ENCODE data around the gene HLX.

Gene HLX

DNA sequence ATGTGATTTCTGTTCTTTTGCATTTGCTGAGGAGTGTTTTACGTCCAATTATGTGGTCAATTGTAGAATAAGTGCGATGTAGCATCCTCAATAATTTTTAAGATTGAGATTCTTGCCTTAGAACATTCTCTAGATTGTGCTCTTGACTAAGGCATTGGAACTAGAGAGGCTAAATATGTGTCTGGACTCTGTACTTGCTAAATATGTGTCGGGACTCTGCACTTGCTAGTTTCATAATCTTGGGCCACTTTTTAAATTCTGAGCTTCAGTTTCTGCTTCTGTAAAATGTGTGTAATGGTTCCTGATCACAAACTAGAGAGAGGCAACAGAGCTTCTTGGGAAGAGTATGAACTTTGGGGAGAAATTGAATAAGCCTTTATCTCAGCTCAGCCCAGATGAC lies 21.6 kb downstream of the HLX start:
- no peak for DNase-seq

DNA sequence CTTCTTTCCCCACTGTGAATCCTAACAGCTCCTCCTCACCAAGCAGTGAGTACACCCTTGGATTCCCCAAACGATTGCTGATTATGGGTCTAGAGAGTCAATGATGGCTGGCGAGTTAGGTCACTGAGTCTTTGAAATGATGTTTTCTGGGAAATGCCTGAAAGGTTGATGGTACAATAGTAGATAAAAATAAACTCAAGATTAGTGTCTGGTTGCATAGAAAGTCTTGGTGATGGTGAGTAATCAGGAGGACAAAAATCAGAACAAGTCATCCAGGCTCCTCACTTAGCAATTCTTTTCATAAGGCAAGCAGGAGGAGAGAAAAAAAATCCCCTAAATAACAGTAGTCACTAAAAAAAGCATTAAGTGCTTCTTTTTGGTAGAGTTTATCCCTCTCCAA lies 22.6 kb downstream of the HLX start:
- DNase-seq = no peak

DNA sequence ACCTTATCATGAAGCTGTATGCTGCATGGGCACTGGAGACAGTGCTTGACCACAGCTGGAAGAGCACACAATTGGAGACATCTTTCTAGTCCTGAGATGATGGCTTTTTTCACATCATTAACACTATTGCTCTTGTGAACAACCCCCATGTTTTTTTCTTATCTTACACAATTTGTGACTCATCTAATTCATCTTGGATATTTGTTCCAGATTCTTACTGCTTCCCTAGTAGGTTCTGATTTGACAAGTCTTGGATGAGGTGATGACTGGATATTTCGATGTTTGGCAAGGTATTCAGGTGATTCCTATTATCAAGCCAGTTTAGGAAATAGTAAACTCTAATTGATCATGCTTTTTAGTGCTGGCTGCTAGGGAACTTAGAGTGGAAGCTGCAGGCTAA lies 23.7 kb downstream of the HLX start:
- DNase-seq = no peak

DNA sequence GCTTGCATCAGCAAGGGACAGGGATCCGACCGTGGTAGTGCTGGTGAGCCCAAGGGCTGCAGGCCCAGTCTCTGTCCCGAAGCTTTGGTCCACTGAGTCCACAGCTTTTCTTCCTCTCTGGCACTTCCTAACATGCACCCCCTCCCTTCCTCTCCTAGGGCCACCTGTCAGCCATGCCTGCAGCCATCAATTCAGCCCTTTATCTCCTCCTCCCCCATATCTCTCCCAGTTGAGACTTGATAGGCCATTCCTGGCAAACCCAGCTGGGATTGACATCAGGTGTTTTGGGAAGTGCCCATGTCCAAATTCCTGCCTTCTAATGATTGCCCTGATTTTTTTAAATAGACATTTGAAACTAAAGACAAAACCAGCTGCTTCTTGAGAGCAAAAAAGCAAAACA lies 25.6 kb downstream of the HLX start:
- no peak for DNase-seq

DNA sequence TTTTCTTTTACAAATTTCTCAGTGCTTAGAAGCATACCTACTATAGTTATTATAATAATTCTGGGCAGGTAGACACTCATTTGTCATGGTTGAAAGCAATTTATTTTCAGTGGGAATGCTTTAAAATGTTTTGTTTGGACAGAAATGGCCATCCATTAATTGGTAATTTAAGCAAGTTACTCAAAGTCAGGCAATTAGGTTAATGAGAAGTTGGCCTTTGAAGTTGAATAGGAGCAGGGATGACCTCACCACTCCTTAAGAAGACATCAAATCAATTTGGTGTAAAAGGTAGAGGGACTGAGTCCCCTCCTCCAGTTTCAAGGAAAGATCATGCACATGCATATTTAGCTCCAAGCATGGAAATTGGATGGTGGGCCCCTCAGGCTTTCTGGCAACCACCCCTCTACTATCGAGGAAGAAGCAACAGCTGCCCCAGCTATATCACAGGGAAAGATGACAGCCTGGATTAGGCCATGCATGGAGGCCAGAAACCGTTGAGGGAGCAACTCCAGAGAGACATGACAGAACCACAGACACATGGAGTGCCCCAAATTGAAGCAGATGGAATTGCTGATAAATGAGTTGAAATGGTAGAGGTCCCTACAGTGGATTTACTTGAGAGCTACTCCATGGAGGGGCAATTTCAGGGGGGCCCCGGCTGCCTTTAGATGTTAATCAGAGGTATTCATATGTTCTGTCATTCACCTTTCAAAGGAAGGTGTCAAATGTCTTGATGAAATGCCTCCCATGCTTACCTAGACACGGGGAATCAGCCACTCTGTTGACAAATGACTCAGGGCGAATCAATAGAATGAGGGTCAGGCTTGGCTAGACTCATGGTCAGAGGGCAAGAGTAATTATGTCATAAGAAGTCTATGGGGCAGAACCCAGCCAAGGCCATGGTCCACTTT lies 26.7 kb downstream of the HLX start:
- no peak for DNase-seq

DNA sequence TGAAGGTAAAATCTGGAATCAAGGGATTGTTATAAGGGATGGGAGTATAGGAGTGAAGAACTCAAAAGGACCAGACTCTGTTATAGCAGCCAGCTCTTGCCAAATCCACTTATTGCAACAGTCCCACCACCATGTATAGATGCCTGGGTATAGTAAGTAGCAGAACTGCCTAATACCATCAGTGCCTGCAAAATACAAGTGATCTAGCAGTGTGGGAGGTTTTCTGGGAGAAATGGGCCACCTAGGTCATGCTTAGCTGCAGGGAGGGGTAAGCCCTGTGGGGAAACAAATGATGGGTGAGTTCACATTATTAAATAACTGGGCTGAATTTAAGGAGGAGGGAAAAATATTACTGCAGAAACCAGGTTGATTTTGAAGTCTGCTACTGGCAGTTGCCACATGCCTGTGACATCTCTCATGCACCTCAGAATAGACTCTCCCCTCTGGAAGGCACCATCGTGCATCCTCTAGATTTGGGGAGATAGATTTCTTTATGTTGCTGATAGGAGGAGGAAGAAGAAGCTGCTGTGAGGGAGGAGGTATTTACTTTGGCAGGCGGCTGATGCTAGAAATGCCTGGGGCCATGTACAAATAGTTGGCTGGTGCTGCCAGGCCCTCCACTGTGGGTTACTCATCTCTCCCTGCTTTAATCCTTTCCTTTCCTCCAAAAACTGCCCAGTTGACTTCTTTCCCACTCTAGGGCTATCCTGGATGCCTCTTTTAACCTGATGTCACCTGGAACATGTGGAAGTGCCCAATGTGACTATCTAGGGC lies 27.5 kb downstream of the HLX start:
- no peak for DNase-seq

DNA sequence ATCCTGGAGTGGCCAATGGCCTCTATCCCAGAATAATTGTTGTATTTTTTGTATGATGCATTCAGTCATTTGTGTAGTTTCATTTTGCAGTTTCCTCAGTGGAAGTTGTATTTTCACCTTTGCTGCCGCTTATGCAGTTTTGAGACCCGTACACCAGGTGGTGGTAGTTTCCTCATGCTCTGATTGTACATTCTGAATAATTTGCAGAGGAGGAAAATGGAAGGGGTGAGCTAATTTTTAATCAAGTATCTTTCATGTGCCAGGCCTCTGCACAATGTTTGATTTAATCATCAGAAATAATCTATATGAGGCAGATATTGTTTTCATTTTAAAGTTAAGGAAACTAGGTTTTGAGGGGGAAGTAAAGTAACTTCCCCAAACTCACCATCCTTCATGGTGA lies 29.5 kb downstream of the HLX start:
- no peak for DNase-seq

DNA sequence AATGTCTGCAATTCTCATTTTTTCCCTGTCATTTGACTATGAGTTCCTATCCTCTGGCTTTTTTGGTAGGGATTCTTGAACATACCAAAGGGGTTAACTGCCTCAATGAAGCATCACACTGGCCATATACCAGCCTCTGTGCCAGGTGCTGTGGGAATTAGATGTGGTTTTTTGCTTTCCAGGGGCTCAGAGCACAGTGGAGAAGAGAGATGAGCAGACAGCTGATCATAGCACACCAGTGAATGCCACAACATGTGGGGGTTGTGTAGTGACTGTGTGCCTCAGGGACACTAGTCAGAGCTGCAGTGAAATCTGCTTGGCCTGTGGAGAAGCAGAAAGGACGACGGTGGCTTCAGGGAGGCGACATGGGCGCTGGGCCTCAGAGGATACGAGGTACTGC lies 30.8 kb downstream of the HLX start:
- DNase-seq = no peak

DNA sequence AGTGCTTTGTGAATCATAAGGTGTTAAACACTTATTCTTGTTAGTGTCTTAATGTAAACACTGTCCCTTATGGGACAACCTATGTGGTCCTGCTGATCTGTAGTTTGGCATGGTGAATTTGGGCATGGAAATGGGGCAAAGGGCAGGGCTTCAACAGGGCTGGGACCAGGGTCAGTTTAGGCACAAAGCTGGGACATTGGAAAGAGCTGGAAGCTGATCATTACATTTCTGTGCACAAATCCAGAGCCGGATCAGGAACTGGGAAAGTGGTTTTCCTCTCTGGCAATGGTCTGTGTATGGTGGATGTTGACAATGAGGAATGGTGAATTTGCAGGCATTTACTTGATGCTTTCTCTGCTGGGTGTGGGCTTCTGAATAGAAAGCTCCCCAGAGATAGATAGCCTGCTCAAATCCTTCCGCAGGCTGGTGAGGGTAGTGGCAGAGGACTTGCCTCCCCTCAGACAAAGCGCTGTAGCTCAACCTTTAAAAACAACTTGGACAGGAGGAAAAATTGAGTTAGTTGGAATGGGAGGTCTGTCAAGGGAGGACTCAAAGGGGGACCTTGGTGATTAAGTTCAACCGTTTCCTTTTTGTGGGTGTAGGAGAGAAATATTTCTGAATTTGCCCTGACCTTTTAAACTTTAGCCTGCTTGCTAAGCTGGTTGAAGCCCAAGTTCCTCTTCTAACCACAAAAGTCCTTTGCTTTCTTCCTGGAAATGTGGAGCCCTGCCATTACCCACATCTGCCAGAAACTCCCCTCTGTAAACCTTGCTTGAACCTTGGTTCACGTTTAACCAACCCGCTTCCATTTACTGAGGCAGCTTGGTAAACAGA lies 35.3 kb downstream of the HLX start:
- DNase-seq = no peak

DNA sequence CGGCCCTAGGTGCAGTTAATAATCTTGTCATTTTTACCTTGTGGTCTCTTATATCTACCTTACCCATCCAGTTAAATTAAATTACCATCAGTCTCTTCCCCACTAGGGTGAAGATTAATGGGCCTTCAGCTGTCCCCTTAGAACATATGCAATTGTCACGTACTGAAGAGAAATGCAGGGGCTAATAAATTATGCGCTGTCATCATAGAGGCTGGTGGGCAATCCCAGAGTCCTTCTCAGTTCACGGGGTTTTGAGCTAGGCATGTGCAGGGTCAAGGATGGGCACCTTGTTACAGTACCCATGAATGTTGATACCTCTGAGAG lies 35.8 kb downstream of the HLX start:
- no peak for DNase-seq

DNA sequence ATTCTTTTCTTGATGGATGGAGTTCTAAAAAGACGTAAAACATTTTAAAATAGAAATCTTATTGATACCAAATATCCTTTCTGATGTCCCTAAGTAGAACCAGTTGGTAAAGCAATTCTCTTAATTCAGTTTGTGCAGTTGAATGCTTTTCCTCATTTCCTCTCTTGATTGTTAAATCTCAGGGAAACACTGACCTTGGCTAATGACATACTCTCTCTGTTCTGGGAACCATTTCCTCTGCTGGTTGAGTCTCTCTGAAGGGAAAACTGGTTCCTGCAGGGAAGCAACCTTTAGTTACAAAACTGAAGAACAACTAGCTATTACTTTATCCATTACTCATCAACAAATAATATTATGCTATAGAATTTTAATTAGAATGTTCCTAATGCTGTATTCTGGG lies 36.7 kb downstream of the HLX start:
- no peak for DNase-seq

DNA sequence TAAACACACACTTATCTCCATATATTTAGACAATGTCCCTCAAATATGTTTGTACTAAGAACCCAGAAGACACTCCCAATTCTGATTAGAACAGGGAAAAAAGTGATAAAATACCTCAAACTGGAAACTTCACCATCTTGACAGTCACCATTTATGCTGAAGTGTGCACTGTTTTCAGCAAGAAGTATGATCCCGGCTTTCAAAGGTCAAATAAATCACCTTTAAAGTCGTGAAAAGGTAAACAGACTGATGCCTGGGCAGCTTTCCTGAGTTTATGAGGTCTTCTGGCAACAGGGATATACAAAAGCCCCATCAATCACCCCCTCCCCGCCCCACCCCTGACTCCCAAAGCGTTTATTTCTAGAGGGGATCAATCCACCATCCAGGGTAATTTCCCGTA lies 37.9 kb downstream of the HLX start:
- no peak for DNase-seq

DNA sequence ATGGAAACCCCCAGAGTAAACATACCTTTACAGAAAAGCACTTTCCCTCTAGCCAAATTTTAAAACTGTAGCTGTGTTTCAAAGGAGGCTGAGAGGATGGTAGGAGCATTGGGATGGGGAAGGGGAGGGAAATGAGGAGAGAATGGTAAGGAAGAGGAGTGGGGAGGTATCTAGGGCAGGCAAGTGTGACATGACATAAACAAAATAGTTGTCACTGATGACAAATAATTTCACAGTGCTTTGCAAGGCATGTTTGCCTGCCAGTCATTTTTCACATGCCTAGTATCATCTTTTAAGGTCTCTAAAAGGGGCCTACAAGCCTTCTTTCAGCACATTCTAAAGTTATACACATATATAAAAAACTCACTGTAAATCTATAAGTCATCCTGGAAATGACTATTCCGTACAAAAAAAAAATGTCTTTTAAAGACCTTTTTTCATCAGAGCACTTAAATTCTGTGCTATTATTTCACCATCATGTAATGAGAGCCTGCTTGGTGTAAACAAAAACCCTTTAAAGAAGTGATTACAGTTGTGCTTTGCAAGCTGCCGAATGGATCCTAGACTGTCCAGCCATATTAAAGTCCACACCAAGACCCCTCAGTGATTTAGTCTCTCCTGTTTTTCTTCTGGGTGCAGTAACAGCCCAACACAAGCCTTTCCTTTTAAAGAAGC lies 38.4 kb downstream of the HLX start:
- no peak for DNase-seq

DNA sequence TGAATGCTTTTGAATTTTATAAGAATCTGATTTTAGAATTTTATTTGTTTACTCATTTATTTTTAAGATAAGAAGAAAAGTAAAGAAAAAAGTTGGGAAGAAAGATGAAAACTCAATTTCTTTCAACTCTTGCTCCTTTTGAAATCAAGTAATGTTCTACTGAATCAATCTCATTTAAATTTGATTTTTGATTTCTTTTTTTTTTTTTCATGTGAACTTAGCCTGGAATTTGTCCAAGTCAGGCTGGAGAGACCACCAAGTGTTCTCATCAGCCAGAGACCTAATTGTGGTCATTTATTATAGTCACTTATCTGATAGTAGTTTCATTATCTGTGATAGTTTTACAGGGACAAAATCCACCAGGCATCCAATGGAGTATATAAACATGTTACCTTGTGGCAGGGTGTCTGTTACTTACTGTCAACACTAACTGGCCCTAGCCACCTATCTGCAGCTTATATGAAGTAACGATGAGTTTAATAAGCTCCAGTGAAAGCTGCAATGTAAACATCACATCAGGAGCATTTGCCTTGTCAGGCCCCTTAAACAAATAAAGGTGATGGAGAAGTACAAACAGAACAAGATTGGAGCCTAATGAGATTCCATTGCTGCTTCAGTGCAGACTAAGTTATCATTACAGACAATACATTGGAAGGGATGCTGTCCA lies 39.2 kb downstream of the HLX start:
- no peak for DNase-seq

DNA sequence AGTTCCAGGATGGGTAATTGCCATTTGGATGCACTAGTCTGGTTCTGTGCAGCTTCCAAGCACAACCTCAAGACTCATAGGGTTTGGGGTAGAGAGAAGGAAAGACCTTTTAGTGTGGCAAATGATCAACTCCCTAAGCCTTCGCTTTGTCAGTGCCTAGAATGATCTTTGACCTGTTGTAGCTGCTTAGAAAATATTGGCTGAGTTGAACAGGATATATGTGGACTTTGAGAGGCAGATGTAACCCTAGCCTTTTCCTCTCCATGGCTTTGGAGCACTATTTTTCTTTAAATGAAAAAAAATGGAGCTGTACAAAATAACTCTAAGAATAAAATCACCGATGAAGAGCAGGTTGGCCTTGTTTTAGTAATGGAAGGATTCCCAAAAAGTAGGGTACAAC lies 41.7 kb downstream of the HLX start:
- DNase-seq = no peak

DNA sequence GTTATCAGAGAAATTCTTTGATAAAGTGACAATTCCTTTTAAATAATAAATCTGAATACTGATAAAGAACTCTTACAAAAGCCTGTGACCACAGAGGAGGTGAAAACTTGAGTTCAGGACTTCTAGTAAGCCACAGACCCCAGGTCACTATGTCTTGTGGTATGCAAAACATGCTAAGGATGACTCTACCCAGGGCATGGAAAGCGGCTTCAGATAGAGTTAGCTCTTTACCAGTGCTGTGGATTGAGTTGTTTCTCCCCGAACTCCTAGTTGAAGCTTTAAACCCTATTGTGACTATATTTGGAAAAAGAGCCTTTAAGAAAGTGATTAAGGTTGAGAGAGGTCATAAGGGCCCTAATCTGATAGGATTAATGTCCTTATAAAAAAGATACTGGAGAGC lies 42.3 kb downstream of the HLX start:
- DNase-seq = no peak

DNA sequence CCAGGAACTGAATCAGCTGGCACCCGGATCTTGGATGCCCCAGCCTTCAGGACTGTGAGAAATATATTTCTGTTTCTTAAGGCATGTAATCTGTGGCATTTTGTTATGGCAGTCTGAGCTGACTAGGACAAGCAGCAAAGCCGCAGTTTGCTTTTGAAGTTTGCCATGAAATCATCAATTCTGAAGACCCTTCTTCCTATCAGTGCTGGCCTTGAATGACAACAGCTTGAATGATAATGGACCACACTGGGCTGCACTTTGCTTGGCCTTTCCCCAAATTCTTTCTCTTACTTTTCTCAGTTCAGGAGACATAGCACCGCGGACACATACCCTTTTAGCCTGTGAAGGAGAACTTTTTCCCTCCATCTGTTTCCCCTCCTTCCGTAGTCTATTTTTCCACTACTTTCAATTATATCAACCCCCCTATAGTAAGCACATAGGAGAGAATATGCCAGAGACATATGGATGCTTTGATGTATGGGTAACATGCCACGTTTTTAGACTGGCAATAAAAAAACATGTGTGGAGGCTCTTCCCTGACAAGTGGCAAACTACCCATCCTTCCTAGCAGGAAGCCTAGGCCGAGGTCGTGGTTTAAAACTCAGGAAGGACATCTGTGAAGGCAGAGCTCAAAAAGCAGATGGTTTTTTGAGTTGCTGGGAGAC lies 42.9 kb downstream of the HLX start:
- no peak for DNase-seq

DNA sequence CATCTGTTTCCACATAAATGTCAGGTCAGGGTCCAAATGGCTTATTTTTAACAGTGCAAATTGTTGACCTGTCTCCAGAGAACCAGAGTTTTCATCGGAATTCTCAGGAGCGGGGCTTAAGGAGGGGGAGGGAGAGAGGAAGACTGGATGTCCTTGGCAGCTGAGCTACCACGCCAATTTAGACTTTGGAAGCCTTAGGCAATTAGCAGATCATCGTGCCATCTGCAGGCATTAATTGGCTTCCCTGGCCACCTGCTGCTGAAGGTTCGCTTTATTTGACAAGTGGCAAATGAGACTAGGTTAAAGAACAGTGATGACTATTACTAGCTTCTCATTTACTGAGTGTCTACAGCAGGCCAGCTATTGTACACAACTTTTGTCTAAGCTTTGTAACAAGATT lies 43.7 kb downstream of the HLX start:
- DNase-seq = no peak

DNA sequence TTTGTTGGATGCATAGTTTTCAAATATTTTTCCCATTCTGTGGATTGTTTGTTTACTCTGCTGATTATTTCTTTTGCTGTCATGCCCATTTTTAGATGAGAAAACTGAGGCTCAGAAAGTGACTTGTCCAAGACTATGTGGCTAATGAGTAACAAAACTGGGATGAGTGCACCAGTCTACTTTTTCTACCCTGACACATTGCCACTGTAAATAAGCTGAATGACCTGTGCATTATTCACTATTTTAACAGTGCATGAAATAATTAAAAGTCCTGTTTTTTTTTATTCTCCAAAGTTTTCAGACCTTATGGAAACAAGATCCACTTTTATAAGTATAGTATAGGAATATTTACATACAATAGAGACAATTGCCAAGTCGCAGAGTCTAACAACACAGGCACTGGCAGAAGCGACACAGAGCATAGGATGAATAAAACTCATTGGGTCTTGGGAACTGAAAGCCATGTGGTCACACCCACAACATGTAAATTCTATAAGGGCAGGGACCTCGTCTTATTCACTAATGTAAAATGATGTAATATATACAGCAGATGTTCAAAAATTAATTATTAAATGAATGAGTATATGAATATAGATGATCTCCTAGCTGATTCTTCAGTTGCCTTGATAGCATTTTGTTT lies 45.2 kb downstream of the HLX start:
- DNase-seq = no peak

DNA sequence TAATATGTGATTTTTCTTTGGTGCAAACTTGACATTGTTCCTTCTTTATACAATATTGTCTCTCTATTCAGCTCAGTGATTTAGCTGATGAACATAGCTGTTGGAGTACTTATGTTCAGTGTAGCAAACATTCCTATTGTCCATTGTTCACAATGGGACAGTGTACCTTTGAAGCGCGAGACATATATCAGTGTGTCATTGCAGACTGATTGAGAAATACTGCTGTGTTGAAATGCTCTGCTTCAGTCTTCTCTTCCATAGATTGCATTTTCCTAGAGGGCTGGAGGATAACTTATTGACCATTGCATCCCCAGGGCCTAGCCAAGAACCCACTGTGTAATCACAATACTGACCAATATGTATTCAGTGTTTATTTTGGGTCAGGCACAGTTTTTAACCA lies 46.5 kb downstream of the HLX start:
- no peak for DNase-seq

DNA sequence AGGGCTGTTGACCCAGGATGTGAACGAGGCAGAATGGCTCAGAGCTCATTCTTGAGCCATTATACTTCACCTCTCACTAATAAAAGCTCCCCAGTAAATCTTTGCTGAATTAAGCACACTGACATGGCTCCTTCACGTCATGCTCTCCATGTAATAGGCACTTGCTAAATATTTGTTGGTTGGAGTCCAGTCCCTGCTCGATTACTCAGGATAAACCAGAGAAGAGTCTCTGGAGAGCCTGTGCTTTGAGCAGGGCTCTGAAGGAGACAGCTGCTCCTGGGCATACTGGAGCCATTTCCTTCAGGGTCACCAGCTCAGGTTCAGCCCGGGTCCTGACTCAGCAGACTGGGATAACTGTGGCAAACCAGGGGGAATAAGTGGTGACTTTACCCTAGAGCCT lies 46.9 kb downstream of the HLX start:
- DNase-seq = no peak

Data from activated gamma-delta T cell (primary cell).